Head of caudate nucleus (tissue), 42 donors: ENCODE data around the gene NADSYN1.
"Not testable (repeated sequence)": the region's sequence is repeated elsewhere in the genome, so short reads cannot be mapped to it uniquely, and the experiment has no call there.

Experiments
- DNase-seq, 42 donors: peaks; one replicate each; pipeline versions ENCODE4 v3.0.0 to v3.0.0-alpha.2; 2020 to 2021; ENCODE audit warnings: mixed read lengths in 7 of 42
- intact Hi-C: fragments of 100-400 bp; cut with DNase I; formaldehyde crosslinking; loops from one replicate; pipeline ENCODE4 v1.15.0; 2022

Gene NADSYN1

DNA sequence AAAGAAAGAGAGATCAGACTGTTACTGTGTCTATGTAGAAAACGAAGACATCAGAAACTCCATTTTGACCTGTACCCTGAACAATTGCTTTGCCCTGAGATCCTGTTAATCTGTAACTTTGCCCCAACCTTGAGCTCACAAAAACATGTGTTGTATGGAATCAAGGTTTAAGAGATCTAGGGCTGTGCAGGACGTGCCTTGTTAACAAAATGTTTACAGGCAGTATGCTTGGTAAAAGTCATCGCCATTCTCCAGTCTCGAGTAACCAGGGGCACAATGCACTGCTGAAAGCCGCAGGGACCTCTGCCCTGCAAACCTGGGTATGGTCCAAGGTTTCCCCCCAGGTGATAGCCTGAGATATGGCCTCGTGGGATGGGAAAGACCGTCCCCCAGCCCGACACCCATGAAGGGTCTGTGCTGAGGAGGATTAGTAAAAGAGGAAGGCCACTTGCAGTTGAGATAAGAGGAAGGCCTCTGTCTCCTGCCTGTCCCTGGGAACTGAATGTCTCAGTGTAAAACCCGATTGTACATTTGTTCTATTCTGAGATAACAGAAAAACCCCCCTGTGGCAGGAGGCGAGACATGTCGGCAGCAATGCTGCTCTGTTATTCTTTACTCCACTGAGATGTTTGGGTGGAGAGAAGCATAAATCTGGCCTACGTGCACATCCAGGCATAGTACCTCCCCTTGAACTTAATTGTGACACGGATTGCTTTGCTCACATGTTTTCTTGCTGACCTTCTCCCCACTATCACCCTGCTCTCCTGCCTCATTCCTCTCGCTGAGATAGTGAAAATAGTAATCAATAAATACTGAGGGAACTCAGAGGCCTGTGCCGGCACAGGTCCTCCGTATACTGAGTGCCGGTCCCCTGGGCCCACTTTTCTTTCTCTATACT is 82.0 kb downstream of the NADSYN1 start:
- DNase-seq, result peak in 1 of 42 donors; percentile 6
- intact Hi-C loops, result not testable (repeated sequence)

DNA sequence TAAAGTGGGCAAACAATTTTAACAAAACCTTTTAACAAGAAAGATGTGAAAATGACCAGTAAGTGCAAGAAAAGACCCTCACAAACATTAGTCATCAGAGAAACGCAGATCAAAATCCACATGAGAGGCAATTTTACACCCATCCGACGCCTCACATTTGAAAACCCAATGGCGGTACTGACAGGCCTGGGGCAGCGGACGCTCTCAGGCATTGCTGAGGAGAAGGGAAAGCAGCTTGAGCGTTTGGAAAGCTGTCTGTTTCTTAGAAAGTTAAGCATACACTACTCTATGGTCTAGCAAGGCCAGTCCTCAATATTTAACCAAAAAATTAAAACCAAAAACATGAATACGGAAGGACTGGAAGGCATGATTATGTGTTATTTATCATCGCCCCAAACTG is 82.8 kb downstream of the NADSYN1 start:
- no peak for DNase-seq
- intact Hi-C loops, result no loop called here

DNA sequence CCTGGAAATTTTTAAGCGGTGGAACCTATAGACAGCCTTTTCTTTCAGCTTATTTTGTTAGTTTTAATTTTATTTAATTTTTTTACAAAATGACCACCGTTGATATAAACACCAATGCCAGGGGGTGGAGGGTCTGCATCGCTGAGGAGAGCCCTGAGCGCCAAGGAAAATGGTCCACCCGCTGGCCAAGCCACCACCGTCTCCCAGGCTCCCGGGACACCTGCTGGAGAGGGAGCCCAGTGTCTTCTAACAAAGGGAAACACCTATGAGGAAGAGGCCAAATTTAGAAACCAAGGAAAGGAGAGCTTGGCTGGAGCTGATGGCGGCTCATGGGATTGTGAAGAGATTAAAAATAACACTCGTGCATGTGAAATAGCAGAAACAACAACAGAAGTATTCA is 84.5 kb downstream of the NADSYN1 start:
- no peak for DNase-seq
- intact Hi-C loops, result no loop called here

DNA sequence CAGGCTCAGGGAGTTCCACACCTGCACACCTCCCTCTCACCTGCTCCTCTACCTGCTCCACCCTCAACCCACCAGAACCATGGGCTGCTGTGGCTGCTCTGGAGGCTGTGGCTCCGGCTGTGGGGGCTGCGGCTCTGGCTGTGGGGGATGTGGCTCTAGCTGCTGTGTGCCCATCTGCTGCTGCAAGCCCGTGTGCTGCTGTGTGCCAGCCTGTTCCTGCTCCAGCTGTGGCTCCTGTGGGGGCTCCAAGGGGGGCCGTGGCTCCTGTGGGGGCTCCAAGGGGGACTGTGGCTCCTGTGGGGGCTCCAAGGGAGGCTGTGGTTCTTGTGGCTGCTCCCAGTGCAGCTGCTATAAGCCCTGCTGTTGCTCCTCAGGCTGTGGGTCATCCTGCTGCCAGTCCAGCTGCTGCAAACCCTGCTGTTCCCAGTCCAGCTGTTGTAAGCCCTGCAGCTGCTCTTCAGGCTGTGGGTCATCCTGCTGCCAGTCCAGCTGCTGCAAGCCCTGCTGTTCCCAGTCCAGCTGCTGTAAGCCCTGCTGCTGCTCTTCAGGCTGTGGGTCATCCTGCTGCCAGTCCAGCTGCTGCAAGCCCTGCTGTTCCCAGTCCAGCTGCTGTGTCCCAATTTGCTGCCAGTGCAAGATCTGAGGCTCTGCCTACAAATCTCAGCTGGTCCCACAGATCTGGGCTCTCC is 85.1 kb downstream of the NADSYN1 start, which contains the start of gene KRTAP5-8:
Gene KRTAP5-8, plus strand, starts transcription at position 49 of the 689 bp plus-strand sequence. Its CDS starts 31 bp downstream, at position 80.
- DNase-seq, intact Hi-C loops: not testable (repeated sequence)

DNA sequence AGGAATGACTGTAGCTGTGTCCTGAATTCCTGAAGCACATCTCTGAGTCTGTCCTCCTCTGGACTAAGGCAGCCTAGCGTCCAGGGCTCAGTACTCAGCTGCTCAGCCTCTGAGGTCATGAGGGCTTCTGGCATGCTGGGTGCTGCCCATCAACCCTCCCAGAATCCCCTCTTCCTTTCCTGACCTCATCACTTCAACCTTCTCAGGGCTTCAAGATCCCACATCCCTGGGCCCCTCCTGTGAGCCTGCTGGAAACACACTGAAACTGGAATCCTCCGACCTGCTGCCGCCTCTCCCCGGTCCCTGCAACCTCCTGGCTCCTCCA is 85.6 kb downstream of the NADSYN1 start:
- intact Hi-C loops, result no loop called here
- DNase-seq, result no peak

DNA sequence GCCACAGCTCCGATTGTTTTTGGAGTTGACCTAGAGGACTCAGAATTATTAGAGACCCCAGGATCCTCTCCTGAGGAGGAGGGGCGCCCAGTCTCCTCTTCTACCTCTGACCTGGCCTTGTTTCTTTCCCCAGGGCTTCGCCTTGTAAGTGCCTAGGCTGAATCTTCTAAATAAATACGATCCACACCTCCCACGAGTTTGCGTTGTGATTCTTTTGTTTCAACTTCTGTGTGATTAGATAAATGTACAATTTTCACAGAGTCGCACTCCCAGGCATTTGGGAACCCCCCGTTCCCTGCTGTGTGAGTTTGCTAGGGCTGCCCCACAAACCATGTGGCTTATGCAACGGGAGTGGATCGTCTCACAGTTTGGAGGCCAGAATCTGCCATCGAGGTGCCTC is 86.0 kb downstream of the NADSYN1 start:
- DNase-seq, result no peak
- intact Hi-C loops, result no loop called here

DNA sequence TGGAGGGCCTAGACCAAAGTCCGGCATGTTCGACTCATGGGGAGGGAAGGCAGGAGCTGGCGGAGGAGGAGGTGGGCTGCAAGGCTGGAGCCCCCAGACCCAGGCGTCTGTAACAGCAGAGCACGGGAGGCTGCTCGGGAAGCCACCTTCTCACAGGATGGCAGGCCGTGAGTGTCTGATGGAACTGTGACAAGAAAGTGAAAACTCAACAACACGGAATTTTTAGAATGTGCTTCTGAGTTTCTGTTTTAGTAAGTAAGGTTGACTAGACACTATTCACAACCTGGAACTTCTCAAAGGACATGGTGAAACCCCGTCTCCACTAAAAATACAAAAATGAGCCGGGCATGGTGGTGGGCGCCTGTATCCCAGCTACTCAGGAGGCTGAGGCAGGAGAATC is 87.0 kb downstream of the NADSYN1 start:
- intact Hi-C loops, DNase-seq: not testable (repeated sequence)

DNA sequence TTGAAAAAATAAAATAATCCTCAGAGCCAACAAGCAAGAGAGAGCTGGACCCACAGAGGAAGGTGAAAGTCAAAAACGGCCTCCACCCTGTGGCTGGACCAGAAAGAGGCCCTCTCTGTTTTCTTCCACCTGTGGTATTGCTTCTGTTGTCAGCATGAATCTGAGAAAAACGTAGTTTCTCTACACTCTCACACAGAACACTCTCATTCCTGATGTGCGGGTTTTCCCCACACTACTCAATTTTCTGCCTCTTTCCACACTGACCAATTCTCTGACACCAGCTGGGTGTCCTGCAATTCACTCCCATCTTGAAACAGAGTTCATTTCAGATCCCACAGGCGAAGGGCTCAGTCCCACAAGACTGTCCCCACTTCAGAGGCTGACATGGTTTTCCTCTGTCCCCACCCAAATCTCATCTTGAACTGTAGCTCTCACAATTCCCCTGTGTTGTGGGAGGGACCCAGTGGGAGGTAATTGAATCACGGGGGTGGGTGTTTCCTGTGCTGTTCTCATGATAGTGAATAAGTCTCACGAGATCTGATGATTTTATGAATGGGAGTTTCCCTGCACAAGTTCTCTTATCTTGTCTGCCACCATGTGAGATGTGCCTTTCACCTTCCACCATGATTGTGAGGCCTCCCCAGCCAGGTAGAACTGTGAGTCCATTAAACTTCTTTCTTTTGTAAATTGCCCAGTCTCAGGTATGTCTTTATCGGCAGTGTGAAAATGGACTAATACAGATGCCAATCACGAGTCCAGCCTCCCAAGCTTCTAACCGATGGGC is 87.7 kb downstream of the NADSYN1 start:
- DNase-seq, intact Hi-C loops: not testable (repeated sequence)

DNA sequence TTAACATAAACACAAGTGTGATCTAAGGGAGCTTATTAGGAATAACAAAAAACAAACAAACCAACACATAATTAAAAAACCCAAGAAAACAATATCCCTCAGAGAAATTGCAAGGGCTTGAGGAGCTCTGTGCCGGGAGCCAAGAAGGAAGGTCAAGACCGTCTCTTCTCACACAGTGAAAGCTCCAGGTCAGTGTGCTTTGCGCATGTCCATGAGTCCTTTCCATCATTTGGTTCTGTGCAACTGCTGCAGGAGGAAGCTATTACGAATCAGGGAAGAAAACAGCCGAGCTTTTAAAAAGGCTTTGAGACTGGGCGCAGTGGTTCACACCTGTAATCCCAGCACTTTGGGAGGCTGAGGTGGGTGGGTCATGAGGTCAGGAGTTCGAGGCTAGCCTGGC is 89.4 kb downstream of the NADSYN1 start:
- DNase-seq, result no peak
- intact Hi-C loops, result no loop called here

DNA sequence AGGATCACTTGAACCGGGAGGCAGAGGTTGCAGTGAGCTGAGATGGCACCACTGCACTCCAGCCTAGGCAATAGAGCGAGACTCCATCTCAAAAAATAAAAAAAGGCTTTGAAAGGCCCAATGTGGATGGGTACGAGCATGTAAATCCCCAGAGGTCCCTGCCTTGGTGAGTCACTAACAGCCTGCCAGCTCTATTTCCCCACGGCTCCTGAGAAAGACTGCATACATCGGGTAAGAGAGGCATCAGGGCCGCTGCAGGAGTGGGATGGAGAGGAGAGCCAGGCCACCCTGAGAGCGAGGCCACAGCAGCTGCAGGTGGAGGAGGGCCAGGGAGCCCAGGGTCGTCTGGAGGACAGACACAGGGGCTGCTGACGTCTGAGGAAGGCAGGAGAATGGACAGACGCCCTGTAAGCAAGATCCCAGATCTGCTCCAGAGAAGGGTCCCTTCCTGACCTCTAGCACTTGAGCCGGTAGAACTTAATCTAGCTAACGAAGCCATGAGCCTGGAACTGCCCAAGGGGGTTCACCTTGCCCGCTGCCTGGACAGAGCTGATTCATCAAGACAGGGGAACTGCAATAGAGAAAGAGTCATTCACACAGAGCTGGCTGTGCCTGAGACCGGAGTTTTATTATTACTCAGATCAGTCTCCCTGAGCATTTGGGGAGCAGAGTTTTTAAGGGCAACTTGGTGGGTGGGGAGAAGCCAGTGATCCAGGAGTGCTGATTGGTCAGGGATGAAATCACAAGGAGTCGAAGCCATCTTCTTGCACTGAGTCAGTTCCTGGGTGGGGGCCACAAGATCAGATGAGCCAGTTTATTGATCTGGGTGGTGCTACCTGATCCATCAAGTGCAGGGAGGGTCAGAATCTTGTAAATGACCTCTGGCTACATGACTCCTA is 90.1 kb downstream of the NADSYN1 start:
- intact Hi-C loops, result no loop called here
- DNase-seq, result no peak

DNA sequence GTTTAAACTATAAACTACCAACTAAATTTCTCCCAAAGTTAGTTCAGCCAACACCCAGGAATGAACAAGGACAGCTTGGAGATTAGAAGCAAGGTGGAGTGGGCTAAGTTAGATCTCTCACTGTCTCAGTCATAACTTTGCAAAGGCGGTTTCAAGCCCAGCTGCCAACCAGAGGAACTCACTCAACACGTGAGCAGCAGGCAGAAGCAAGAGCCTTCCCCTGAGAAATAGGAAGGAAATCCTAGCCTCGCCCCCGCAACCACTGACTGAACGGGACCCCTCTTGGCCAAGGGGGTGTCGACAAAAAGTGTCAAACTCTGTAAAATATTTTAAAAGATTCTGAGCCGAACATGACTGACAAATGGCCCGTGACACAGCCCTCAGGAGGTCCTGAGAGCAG is 90.9 kb downstream of the NADSYN1 start:
- DNase-seq, result no peak
- intact Hi-C loops, result no loop called here

DNA sequence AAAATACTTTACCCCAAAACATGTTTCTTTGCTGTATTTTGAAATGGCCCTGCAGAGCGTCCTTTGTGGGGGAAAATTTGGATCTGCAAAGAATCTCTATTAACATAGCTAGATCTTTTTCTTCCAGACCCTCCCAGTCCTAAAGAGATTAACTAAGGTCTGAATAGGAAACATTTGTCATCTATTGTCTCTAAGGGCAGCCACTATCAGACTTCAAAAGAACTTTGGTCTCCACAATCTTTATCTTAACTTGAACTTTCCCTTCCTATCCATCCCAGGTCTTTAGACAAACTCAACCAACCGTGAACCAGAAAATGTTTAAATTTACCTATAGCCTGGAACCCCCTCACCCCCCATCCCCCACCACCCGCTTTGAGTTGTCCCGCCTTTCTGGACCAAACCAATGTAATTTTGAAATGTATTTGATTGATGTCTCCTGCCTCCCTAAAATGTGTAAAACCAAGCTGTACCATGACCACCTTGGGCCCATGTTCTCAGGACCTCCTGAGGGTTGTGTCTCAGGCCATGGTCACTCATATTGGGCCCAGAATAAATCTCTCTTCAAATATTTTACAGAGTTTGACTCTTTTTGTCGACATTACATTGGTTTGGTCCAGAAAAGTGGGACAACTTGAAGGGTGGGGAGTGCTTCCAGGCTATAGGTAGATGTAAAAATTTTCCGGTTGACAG is 91.7 kb downstream of the NADSYN1 start:
- intact Hi-C loops, result no loop called here

DNA sequence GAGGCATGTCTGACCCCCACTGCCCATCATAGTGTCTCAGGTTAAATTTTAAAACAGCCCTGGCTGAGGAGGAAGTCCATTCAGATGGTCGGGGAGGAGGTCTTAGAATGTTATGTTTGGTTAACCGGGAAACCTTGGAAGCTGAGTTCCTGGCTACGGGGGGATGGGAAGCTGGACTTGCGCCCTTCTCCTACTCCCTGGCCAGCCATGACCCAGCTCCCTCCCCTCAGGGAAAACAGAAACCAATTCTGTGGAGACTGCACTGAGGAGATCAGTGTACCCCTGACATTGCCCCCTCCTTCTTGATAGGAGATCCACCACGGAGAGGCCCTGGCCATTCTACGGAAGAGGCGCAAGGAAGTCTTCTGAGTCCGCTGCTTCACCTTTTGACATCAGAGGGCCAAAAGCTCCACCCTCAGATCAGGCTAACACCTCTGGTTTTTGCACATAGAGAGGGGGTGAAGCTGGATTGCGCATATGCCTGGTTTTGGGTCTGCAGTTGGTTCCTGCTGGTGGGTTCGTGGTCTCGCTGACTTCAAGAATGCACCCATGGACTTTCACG is 92.5 kb downstream of the NADSYN1 start:
- intact Hi-C loops, result no loop called here
- no peak for DNase-seq

More for the DNA sequence above, 91.7 kb downstream of the NADSYN1 start:
- DNase-seq, result no peak

DNA sequence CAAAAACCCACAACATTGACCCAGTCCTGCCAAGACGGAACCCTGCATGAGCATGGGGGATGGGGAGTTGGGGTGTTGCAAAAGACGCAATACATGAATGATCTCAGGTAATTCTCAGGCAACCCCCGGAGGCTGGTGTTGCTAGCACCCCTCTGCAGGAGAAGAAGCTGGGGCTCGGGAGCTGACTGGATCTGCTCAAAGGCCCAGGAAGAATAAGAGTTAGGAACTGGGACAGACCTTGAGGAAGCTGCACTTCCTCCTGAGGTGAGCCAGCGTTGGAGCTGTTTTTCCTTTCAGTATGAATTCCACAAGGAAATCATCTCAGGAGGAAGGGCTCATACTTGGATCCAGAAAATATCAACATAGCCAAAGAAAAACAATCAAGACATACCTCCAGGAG is 95.1 kb downstream of the NADSYN1 start, which contains the start of gene KRTAP5-9:
Gene KRTAP5-9, plus strand, starts transcription at position 301 of the 400 bp plus-strand sequence. CDS start 238 bp downstream, outside the sequence.
- intact Hi-C loops, result no loop called here
- peak in 1 of 42 donors; percentile 7 for DNase-seq

DNA sequence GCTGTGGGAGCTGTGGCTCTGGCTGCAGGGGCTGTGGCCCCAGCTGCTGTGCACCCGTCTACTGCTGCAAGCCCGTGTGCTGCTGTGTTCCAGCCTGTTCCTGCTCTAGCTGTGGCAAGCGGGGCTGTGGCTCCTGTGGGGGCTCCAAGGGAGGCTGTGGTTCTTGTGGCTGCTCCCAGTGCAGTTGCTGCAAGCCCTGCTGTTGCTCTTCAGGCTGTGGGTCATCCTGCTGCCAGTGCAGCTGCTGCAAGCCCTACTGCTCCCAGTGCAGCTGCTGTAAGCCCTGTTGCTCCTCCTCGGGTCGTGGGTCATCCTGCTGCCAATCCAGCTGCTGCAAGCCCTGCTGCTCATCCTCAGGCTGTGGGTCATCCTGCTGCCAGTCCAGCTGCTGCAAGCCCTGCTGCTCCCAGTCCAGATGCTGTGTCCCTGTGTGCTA is 95.7 kb downstream of the NADSYN1 start:
- peak in 1 of 42 donors; percentile 2 for DNase-seq
- intact Hi-C loops, result no loop called here
